NCI-H2107 (cell line): ENCODE data around the gene COA7.
"Not testable (repeated sequence)": the region's sequence is repeated elsewhere in the genome, so short reads cannot be mapped to it uniquely, and the experiment has no call there.

Source experiments
- DNase-seq: peaks from one replicate; lab custom pipeline; 2025; lab: John Stamatoyannopoulos, UW

Gene COA7

DNA sequence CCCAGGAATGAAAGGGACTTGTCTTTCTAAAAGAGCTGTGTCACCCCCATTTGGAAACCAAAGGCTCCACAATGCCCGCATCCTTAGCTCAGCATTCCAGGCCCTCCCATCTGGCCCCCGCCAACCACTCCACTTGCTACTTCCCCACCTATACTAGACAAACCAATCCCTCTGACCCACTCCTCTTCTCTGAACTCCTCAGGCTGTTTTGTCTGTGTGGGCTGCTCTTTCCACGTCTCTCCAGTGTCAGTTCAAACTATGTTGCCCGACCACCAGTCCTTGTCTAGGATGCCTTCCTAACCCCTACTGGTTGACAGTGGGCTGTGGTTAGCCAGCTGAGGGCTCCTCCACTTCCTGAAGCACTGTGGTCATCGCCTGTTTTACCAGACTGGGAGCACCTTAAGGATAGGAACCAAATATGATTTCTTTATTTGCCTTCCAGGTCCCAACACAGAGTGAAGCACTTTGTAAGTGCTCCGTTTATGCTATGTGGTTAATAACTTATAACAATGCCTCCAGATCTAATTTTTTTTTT lies 8.1 kb upstream of the COA7 start:
- DNase-seq: no peak

DNA sequence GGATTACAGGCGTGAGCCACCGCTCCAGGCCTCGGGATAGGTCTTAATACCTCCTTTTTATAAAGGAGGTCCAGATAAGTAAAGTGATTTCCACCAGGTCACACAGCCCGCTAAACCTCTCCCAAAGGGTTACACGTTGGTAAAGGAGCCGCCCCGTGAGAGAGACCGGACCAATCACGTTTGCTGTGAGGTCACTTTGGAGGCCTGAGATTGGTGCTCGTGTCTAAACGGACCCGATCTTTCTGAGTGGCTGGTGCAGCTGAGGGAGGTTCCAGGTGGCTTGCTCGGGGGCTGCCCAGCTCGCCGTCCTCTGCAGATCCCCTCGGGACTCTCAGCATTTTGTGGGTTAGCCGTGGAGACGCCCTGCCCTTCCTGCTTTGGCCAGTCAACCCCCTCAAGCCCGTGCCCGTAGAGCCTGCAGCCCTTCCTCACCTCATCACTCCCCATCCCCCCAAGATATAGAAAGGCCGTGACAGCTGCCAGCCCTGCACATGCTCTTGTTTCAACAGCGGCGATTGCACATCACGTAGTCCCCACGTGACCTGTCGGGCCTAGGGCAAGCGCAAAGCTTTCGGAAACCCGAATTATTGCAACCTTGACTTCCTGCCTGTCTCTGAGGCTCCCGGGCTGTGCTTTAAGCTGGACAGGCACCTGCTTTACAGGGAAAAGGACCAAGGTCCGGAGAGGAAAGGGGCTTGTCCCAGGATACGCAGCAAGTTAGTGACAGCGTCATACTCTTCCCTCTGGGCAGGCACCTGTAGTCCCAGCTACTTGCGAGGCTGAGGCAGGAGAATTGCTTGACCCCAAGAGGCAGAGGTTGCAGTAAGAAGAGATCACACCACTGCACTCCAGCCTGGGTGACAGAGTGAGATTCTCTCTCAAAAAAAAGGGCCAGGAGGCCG lies 5.0 kb upstream of the COA7 start:
- DNase-seq: no peak

GRCh38 chr1:52695627-52696026 lies 2.5 kb downstream of the COA7 start:
- DNase-seq: no peak

DNA sequence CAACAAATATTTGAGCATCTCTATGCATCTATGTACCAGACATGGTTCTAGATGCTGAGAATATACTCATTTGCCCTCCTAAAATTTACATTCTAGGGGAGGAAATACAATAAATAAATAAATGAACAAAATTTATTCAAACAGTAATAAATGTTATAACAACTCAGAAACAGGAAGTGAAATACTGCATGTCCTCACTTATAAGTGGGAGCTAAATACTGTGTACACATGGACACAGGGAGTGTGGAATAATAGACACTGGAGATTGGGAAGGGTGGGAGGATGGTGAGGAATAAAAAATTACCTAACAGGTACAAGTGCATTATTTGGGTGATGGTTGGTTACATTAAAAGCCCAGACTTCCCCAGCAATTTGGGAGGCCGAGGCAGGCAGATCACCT lies 4.3 kb downstream of the COA7 start:
- no peak for DNase-seq

- DNase-seq: not testable (repeated sequence)
These were observed 4.8 kb downstream of the COA7 start for GRCh38 chr1:52693351-52693750.

DNA sequence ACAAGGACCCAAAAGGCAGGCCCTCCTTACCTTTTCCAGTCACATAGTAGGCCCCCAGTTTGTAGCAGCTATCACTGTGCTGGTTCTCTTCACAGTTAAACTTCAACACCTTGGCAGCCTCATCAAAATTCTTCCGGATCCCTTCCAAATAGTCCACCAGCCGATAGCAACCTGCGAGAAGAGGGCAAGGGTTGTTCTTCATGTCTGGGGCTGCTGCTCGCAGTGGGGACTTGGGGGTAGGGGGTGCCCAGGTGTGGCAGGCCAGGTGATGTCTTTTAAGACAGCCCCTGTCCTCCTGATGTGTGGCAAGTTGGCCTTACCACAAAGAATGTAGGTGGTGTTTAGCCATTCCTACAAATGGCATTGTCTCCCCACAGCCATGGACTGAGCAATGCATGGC lies 5.5 kb downstream of the COA7 start:
- DNase-seq: no peak

DNA sequence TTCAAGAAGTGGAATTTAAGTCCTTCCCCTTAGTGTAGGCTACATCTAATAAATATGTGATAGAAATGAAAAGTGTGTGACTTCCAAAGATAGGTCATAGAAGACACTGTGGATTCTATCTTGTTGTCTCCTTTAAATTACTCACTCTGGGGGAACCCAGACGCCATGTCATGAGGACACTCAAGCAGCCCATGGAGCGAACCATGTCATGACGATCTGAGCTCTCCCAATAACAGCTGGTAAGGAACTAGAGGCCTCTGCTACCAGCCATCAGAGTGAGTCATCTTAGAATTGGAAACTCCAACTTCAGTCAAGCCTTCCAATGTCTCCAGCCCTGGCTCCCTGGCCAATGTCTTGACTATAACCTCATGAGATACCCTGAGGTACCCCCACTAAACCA lies 6.3 kb downstream of the COA7 start:
- no peak for DNase-seq

- no peak for DNase-seq
These were observed 11.3 kb downstream of the COA7 start for GRCh38 chr1:52686830-52687229.

GRCh38 chr1:52686261-52686751 lies 11.8 kb downstream of the COA7 start:
- DNase-seq: peak; percentile 64

DNA sequence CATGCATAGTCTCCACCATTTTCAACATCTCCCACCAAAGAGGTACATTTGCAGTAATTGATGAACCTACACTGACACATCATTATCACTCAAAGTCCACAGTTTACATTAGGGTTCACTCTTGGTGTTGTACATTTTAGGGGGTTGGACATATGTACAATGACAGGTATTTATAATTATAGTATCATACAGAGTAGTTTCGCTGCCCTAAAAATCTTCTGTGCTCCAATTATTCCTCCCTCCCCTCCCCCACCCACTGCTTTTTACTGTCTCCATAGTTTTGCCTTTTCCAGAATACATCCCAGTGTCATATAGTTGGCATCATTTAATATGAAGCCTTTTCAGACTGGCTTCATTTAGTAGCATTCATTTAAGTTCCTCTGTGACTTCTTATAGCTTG lies 13.6 kb downstream of the COA7 start:
- no peak for DNase-seq

GRCh38 chr1:52683367-52683940 lies 14.7 kb downstream of the COA7 start:
- no peak for DNase-seq

DNA sequence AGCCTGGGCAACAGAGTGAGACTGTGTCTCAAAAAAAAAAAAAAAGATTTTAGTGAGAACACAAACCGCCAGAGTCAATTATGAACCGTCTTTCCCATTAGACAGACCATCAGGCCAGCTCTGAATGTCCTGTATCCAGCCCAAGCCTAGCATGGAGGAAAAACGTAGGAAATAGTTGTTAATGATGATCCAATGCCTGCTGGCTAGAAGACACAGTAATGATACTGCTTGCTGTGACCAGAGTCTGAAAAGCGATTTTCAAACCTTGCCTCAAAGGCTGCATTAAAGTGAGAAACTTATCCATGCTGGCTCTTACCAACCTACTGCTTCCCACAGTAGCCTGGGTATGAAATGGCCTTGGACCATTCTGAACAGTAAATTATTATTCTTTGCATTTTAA lies 17.0 kb downstream of the COA7 start:
- DNase-seq: no peak

DNA sequence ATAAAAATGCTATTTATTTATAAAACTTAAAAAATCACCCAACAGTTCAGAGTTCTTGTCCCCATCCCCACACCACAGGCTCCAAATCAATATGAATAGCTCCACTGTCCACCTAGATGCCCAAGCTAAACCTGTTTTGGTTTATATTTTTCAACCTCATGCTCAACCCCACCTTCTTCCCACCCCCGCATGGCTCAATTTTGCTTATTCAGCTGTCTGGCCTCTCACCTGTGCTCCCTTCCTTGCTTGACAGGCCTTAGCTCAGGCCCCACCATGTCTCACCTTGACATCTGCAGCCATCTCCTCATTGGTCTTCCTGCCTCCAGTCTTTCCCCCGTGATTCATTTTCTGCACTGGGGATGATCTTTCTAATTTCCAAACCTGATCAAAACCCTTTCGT lies 17.8 kb downstream of the COA7 start:
- DNase-seq: no peak

GRCh38 chr1:52679498-52679897 lies 18.6 kb downstream of the COA7 start:
- DNase-seq: no peak

DNA sequence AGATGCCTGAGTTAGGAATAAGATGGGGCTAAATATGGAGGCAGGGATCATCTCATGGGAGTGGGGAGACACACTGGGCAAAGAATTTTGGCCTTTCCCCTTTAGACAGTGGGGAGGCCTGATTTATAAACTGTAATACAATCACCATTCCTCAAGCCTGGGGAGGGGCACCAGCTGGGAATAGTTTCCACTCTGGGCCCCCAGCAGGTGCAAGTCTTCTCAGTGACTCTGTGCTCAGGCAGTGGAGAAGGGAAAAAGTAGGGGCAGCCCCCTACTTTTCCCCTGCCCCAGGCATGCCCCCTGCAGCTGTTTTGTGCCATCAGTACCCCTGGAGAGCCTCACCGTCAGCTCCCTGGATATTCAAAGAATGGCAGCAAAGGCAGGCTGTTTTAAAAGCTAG lies 19.1 kb downstream of the COA7 start:
- DNase-seq: no peak

GRCh38 chr1:52677076-52677806 lies 20.9 kb downstream of the COA7 start:
- DNase-seq: no peak

GRCh38 chr1:52676249-52676903 lies 21.8 kb downstream of the COA7 start:
- DNase-seq: no peak

- no peak for DNase-seq
These were observed 23.4 kb downstream of the COA7 start for GRCh38 chr1:52674497-52675384.

GRCh38 chr1:52673513-52673912 lies 24.6 kb downstream of the COA7 start:
- DNase-seq: no peak

DNA sequence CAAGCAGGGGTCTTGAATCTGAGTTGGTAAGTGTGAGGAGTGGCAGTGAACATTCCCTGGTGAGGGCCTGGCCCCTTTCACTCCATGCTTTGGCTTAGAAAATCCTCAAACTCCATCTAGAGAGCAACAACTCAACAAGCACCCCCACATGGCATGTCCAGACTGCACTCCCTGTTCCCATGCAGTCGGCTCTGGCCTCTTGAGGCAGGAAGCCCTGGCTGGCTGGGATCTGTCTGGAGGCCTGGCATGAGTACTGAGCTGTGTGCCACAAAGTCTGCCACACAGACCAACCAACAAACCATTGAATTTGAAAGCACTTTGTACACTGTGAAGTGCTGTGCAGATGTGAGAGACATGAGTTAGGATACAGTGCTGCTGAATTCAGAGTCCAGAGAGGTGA lies 25.2 kb downstream of the COA7 start:
- DNase-seq: no peak

GRCh38 chr1:52670604-52671003 lies 27.5 kb downstream of the COA7 start:
- DNase-seq: no peak
